Duodenal mucosa (tissue), 2 donors: Measurements from ENCODE around the gene SEZ6.

Experiments used
- H3K27ac ChIP-seq: one replicate; pipeline ENCODE4 v1.7.0; 2013; ENCODE audit warnings: low read depth, low read length
- H3K27me3 ChIP-seq, 2 donors: one replicate each; pipeline ENCODE4 v1.7.0; 2013; ENCODE audit warnings: low read length in 2 of 2, control low read depth in 1 of 2; ENCODE audit not compliant: insufficient read depth in 2 of 2, control insufficient read depth in 1 of 2
- H3K36me3 ChIP-seq, 2 donors: one replicate each; pipeline ENCODE4 v1.7.0; 2013; ENCODE audit warnings: low read length in 2 of 2, control low read depth in 1 of 2; ENCODE audit not compliant: insufficient read depth in 2 of 2, control insufficient read depth in 1 of 2
- H3K4me1 ChIP-seq, 2 donors: one replicate each; pipeline ENCODE4 v1.7.0; 2013; ENCODE audit warnings: low read length in 2 of 2, control low read depth in 1 of 2; ENCODE audit not compliant: insufficient read depth in 2 of 2, control insufficient read depth in 1 of 2
- H3K4me3 ChIP-seq, 2 donors: one replicate each; pipeline ENCODE4 v1.7.0; 2013; ENCODE audit warnings: low read length in 2 of 2, low read depth in 1 of 2
- H3K9ac ChIP-seq, 2 donors: one replicate each; pipeline ENCODE4 v1.7.0; 2013; ENCODE audit warnings: low read length in 2 of 2, low read depth in 1 of 2
- H3K9me3 ChIP-seq, 2 donors: one replicate each; pipeline ENCODE4 v1.7.0; 2013; ENCODE audit warnings: low read length in 2 of 2, control low read depth in 1 of 2; ENCODE audit not compliant: control insufficient read depth in 1 of 2

SEZ6 gene

GRCh38 chr17:29019475-29020181 is 13.8 kb upstream of the SEZ6 start:
- Histone ChIP-seq H3K4me1 (peaks cover 0 to 8% of the 10 kb centered on the region in 2 donors), H3K9me3 (no peaks in the 10 kb centered on the region), H3K27ac (no peak overlapping the region), H3K9ac (no peak overlapping the region), H3K27me3 (peaks cover 23 to 41% of the 10 kb centered on the region in 2 donors), H3K4me3 (peak overlapping the region; percentile 19 to 48), H3K36me3 (no peaks in the 10 kb centered on the region)

GRCh38 chr17:29018788-29019474 is 13.1 kb upstream of the SEZ6 start:
- Histone ChIP-seq H3K4me3 (no peak overlapping the region), H3K27ac (no peak overlapping the region), H3K36me3 (no peaks in the 10 kb centered on the region), H3K27me3 (peaks cover 19 to 42% of the 10 kb centered on the region in 2 donors), H3K4me1 (peaks cover 0 to 8% of the 10 kb centered on the region in 2 donors), H3K9me3 (no peaks in the 10 kb centered on the region), H3K9ac (no peak overlapping the region)

- Histone ChIP-seq H3K27ac (no peak overlapping the region), H3K9ac (no peak overlapping the region), H3K27me3 (peaks cover 24 to 40% of the 10 kb centered on the region in 2 donors), H3K9me3 (no peaks in the 10 kb centered on the region), H3K4me3 (no peak overlapping the region), H3K4me1 (peaks cover 0 to 8% of the 10 kb centered on the region in 2 donors), H3K36me3 (no peaks in the 10 kb centered on the region)
Observed at GRCh38 chr17:29016345-29017210, 10.7 kb upstream of the SEZ6 start.

- no peak overlapping the region for H3K27ac ChIP-seq
- no peak overlapping the region for H3K9ac ChIP-seq
- no peaks in the 10 kb centered on the region for H3K9me3 ChIP-seq
- H3K4me3 ChIP-seq, result no peak overlapping the region
- H3K4me1 ChIP-seq, result peaks cover 0 to 4% of the 10 kb centered on the region in 2 donors
- H3K27me3 ChIP-seq, result peaks cover 19 to 37% of the 10 kb centered on the region in 2 donors
- H3K36me3 ChIP-seq, result no peaks in the 10 kb centered on the region
Observed at GRCh38 chr17:29014716-29015115, 8.9 kb upstream of the SEZ6 start.

DNA sequence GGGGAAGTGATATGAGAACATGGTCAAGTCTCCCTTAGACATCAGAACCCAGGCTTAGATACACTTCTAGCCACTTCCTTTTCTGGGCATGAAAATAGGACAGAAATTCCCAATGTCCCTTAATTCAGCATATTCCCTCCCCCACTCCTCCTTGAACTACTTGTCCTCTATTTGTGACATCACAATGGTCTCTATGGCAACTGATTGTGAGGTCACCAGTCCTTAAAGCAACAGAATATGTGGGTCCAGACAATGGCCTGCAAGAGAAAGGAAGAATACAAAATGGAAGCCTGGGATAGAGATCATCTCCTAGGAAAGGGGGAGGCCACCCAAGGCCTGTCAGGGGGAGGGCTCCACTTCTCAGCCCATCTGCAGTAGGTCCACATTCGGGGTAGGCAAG is 6.7 kb upstream of the SEZ6 start:
- Histone ChIP-seq H3K27ac (no peak overlapping the region), H3K4me3 (no peak overlapping the region), H3K9ac (no peak overlapping the region), H3K27me3 (peaks cover 20 to 29% of the 10 kb centered on the region in 2 donors), H3K36me3 (no peaks in the 10 kb centered on the region), H3K4me1 (no peaks in the 10 kb centered on the region), H3K9me3 (no peaks in the 10 kb centered on the region)

- H3K4me1 ChIP-seq, result no peaks in the 10 kb centered on the region
- H3K9me3 ChIP-seq, result no peaks in the 10 kb centered on the region
- H3K27me3 ChIP-seq, result peaks cover 27 to 40% of the 10 kb centered on the region in 2 donors
- H3K27ac ChIP-seq, result no peak overlapping the region
- no peak overlapping the region for H3K9ac ChIP-seq
- no peaks in the 10 kb centered on the region for H3K36me3 ChIP-seq
- no peak overlapping the region for H3K4me3 ChIP-seq
Observed at GRCh38 chr17:29010586-29010985, 4.8 kb upstream of the SEZ6 start.

GRCh38 chr17:29010129-29010528 is 4.3 kb upstream of the SEZ6 start:
- H3K36me3 ChIP-seq, result no peaks in the 10 kb centered on the region
- H3K27me3 ChIP-seq, result peaks cover 30 to 43% of the 10 kb centered on the region in 2 donors
- H3K4me3 ChIP-seq, result no peak overlapping the region
- H3K4me1 ChIP-seq, result no peaks in the 10 kb centered on the region
- H3K9ac ChIP-seq, result no peak overlapping the region
- H3K9me3 ChIP-seq, result no peaks in the 10 kb centered on the region
- H3K27ac ChIP-seq, result no peak overlapping the region

DNA sequence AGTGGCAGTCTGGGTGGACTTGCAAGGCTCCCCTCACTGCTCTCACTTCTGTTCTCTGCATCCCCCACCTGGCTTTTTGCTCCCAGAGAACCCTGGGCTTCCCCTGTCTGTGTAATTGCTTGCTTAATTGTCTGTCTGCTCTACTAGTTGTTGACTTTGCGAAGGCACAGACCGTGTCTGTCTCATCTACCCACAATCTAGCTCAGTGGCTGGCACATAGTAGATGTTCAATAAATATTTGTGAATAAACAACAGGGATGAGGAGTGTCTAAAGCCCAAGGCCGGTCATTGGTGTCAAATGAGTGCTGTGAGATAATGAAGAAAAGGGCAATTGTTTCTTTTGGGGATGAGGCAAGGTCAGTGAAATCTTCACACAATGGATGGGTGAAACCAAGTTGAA is 2.8 kb upstream of the SEZ6 start:
- Histone ChIP-seq H3K27ac (no peak overlapping the region), H3K9ac (no peak overlapping the region), H3K4me1 (no peaks in the 10 kb centered on the region), H3K36me3 (no peaks in the 10 kb centered on the region), H3K9me3 (no peaks in the 10 kb centered on the region), H3K4me3 (no peak overlapping the region), H3K27me3 (peaks cover 41 to 52% of the 10 kb centered on the region in 2 donors)

DNA sequence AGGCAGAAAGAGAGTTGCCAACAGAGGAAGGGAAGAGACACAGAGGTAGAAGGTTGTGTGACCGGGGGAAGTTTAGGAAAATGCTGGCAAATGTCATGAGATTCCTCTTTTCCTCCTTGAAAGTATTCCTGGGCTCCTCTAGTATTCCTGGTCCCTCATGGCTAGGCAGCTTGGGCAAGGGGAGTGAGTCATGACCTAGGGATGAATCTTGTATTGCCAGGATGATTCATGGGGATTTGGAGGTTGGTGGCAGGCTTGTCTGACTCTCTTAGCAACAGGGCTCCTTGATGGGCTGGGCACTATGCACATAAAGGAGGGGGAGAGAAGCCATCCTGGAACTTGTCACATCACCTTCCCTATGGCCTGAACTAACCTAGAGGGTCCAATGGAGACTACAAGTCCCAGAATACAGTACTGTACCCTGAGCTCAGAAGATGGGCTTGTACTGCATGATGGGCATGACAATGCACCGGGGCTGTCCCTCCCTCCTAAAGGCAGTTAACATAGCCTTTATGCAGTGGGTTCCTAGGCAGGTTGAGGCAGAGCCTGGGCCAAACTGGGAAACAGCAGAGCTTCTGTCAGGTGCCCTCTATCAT is 2.1 kb upstream of the SEZ6 start:
- Histone ChIP-seq H3K9me3 (no peaks in the 10 kb centered on the region), H3K4me3 (no peak overlapping the region), H3K36me3 (no peaks in the 10 kb centered on the region), H3K27ac (no peak overlapping the region), H3K4me1 (no peaks in the 10 kb centered on the region), H3K27me3 (peaks cover 41 to 54% of the 10 kb centered on the region in 2 donors), H3K9ac (no peak overlapping the region)
